ENCODE results near the gene HOXD4.

Gene HOXD4

GRCh38 chr2:176158855-176159662 lies 7.7 kb downstream of the HOXD4 start:
- no peak for DNase-seq

- no peak for DNase-seq
Observed at GRCh38 chr2:176159663-176160250, 8.4 kb downstream of the HOXD4 start.

- DNase-seq: no peak
Observed at GRCh38 chr2:176160251-176160985, 9.1 kb downstream of the HOXD4 start.

- no peak for DNase-seq
Observed at GRCh38 chr2:176160986-176161824, 9.9 kb downstream of the HOXD4 start.

- no peak for DNase-seq
Observed at GRCh38 chr2:176161825-176162626, 10.7 kb downstream of the HOXD4 start.

DNA sequence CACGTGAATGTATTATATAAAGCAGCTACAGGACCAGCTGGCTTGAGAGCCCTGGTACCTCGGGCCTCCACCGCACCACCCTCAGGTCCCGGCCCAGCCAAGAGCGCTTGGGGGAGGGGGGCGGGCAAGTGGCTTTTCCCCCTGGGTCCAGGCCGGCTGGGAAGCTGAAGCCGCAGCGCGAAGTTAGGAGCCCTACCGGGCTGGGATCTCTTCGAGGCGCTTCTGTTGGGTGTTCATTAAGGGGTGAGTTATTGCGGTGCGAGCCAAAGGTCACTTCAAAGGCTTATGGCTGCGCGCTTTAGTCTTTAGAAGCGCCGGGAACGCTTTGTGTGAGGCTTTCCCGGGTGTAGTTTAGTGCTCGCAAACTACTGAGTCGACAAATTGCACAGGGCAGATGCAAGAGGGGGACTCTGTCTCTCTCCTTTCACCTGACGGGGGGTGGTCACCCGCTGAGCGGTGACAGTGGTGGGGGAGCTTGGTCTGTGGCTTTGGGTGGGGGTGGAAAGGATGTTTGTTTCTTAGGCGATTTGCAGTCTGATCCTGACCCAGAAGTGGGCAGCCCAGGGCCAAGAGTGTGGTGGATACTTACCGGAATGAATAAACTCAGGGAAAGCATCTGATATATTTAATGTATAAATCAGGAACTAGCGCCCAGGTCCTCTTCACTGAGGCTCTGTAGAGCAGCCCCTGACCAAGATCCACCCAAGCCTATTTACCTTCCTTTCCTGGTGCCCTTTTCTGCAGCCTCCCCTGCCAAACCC lies 11.7 kb downstream of the HOXD4 start:
- DNase-seq: no peak

- no peak for DNase-seq
Observed at GRCh38 chr2:176163672-176164056, 12.3 kb downstream of the HOXD4 start.

- no peak for DNase-seq
Observed at GRCh38 chr2:176164201-176164600, 12.9 kb downstream of the HOXD4 start.

DNA sequence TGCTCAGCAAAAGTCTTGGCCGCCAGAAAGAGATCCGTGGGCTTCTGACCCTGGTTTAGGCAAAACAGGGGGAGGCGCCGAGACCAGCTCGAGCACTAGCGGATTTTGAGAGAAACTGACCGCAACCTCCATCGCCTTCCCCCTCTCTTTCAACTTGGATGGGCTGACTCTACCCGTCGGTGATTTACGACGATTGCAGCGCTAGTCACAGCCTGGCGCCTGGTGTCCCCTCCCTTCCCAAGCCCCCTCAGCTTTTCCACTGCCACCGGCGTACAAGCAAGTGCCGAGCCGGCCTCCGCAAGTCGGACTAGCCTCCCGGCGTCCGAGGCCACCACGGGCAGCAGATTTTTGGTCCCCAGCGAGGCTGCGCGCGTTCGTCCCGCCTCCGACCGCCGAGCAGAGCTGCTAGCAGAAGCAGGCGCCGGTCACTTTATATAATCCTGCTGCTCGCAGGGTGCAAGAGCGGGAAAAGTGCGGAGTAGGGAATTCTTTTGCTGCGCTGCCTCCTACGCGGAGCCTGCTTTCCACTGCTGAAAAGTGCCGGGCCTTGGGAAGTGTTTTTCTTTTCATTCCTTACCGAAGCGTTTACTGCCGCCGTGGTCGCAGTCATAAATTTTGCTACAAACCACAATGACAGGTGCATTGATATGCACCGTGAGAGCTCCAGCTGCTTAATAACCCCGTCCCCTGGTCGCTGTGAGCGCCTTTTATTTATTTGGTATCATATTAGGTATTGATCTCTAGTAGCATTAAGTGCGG lies 13.4 kb downstream of the HOXD4 start:
- no peak for DNase-seq

- no peak for DNase-seq
Observed at GRCh38 chr2:176165370-176166050, 14.2 kb downstream of the HOXD4 start.

DNA sequence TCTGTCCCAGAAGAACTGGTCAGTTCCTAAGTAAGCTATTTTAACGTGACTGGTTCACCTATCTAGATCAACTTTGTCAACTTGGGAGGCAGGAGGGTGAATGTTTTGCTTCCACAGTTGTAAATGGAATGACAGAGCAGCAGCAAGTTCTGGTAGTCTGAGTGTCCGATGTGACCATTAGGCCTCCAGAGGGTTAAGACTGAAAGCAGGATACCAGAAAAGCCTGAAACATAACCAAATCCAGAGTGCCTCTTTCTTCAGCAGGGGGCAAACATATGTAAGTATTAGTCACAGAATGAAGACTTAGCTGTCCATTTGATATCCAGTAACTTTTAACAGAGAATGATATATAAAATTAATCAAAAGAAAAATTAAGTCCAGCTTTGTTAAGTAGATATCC lies 14.9 kb downstream of the HOXD4 start:
- DNase-seq: no peak

DNA sequence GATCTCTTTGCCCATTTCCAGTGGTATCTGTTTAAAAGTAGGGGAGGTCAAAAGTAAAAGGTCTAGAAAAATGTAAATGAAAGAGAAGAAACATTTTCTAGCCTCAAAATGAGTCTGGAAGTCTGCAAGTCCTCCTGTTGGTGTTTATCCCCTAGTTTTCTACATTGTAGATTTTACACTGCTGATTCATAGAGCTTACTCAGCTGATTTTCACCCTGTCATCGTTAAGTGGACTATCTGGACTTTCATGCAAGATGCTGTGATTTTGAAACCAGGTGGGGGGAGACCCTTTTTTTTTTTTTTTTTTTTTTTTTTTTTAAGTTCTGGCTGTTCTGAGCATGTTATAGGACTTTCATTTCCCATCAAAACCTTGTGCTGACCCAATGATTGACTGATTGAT lies 16.0 kb downstream of the HOXD4 start:
- no peak for DNase-seq

DNA sequence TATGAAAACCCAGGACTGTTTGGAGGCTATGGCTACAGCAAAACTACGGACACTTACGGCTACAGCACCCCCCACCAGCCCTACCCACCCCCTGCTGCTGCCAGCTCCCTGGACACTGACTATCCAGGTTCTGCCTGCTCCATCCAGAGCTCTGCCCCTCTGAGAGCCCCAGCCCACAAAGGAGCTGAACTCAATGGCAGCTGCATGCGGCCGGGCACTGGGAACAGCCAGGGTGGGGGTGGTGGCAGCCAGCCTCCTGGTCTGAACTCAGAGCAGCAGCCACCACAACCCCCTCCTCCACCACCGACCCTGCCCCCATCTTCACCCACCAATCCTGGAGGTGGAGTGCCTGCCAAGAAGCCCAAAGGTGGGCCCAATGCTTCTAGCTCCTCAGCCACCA lies 17.8 kb downstream of the HOXD4 start:
- DNase-seq: no peak

- DNase-seq: no peak
Observed at GRCh38 chr2:176169711-176170110, 18.4 kb downstream of the HOXD4 start.

DNA sequence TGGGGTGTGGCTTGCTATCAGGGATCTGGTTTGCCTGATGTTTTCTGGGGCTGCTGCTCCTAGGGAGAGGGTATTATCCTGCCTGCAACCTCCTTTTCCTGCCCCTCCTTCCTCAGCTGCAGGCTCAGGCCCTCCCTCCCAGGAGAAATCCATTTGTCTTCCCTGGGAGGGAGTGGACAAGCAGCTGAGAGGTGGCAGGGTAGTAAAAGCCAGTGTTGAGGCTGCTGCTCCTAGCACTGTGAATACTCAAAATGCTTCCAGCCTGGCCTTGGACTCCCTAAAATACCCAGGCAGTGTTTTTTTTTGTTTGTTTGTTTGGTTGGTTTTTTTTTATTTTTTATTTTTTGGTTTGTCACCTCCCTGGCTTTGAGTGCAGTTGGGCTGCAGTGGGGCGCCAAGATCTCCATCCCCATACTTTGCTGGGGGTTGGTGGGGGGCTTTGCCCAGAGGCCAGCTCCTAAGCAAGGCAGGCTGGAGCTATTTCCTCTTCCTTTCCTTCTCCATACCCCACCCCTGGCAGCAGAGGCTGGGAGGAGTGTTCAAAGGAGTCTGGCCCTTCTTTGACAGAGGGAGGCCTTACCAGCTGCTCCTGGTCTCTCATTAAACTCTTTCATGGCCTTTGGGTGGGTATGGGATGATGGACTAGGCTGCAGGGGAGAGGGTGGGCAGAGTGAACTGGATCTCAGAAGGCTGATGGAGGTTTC lies 19.4 kb downstream of the HOXD4 start:
- DNase-seq: no peak

DNA sequence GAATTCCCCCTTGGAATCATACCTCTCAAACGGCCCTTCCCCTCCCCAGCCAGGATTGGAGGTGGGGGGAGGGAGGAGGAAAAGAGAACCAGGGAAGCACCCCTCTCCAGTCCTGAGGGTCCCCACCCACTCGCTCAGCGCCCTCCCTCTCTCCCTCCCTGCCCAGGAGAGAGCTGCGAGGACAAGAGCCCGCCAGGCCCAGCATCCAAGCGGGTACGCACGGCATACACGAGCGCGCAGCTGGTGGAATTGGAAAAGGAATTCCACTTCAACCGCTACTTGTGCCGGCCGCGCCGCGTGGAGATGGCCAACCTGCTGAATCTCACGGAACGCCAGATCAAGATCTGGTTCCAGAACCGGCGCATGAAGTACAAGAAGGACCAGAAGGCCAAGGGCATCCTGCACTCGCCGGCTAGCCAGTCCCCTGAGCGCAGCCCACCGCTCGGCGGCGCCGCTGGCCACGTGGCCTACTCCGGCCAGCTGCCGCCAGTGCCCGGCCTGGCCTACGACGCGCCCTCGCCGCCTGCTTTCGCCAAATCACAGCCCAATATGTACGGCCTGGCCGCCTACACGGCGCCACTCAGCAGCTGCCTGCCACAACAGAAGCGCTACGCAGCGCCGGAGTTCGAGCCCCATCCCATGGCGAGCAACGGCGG lies 20.1 kb downstream of the HOXD4 start:
- DNase-seq: no peak

GRCh38 chr2:176172007-176172894 lies 20.9 kb downstream of the HOXD4 start:
- no peak for DNase-seq
